Measurements from ENCODE around the gene SF3B1. TPM values are rescaled to one million over a fixed set of nuclear protein-coding genes. Genes with fewer than 3 reads are reported as not detected.

SF3B1 gene
- total RNA-seq, 2 donors from 2014 or later, result 259 to 506 TPM

GRCh38 chr2:197414039-197414438, 20.8 kb downstream of the SF3B1 start:
- Histone ChIP-seq H3K27me3 (replicated peaks; ENCODE audit: insufficient read depth) (no peaks in the 10 kb centered on the region), H3K9me3 (no peaks in the 10 kb centered on the region), H3K4me3 (no peak overlapping the region), H3K27ac (no peak overlapping the region), H3K36me3 (peaks cover 73% of the 10 kb centered on the region), H3K4me1 (ENCODE audit: control insufficient read depth in 1 of 2, low read depth in 2 of 2) (no peaks in the 10 kb centered on the region)
- no peak for ATAC-seq (ENCODE audit: insufficient number of reproducible peaks, low FRiP score, low read depth)
- DNase-seq (ENCODE audit: low spot score), result no peak
- TF ChIP-seq, protein P1, sequence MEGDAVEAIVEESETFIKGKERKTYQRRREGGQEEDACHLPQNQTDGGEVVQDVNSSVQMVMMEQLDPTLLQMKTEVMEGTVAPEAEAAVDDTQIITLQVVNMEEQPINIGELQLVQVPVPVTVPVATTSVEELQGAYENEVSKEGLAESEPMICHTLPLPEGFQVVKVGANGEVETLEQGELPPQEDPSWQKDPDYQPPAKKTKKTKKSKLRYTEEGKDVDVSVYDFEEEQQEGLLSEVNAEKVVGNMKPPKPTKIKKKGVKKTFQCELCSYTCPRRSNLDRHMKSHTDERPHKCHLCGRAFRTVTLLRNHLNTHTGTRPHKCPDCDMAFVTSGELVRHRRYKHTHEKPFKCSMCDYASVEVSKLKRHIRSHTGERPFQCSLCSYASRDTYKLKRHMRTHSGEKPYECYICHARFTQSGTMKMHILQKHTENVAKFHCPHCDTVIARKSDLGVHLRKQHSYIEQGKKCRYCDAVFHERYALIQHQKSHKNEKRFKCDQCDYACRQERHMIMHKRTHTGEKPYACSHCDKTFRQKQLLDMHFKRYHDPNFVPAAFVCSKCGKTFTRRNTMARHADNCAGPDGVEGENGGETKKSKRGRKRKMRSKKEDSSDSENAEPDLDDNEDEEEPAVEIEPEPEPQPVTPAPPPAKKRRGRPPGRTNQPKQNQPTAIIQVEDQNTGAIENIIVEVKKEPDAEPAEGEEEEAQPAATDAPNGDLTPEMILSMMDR (IDR thresholded peaks at IDR 0.05), result no peak

- Histone ChIP-seq H3K9me3 (no peaks in the 10 kb centered on the region), H3K4me3 (no peak overlapping the region), H3K36me3 (peaks cover 77% of the 10 kb centered on the region), H3K4me1 (ENCODE audit: control insufficient read depth in 1 of 2, low read depth in 2 of 2) (peaks cover 0 to 5% of the 10 kb centered on the region in 2 donors), H3K27me3 (replicated peaks; ENCODE audit: insufficient read depth) (no peaks in the 10 kb centered on the region), H3K27ac (no peak overlapping the region)
- TF ChIP-seq, protein P1 (IDR thresholded peaks at IDR 0.05), result no peak
- no peak for ATAC-seq (ENCODE audit: insufficient number of reproducible peaks, low FRiP score, low read depth)
- DNase-seq (ENCODE audit: low spot score), result no peak
Observed at GRCh38 chr2:197405582-197405981, 29.2 kb downstream of the SF3B1 start.

- peaks cover 75% of the 10 kb centered on the region for H3K36me3 ChIP-seq
- H3K4me3 ChIP-seq, result no peak overlapping the region
- peaks cover 6 to 17% of the 10 kb centered on the region in 2 donors for H3K4me1 ChIP-seq (ENCODE audit: control insufficient read depth in 1 of 2, low read depth in 2 of 2)
- no peaks in the 10 kb centered on the region for H3K27me3 ChIP-seq (replicated peaks; ENCODE audit: insufficient read depth)
- TF ChIP-seq, protein P1 (IDR thresholded peaks at IDR 0.05), result no peak
- no peaks in the 10 kb centered on the region for H3K9me3 ChIP-seq
- H3K27ac ChIP-seq, result peak overlapping the region; percentile 32 to 47
- no peak for DNase-seq (ENCODE audit: low spot score)
- no peak for ATAC-seq (ENCODE audit: insufficient number of reproducible peaks, low FRiP score, low read depth)
Observed at GRCh38 chr2:197399887-197400540, 34.8 kb downstream of the SF3B1 start.

GRCh38 chr2:197398913-197399312, 35.9 kb downstream of the SF3B1 start:
- H3K36me3 ChIP-seq, result peaks cover 66% of the 10 kb centered on the region

GRCh38 chr2:197391220-197391717, 43.6 kb downstream of the SF3B1 start:
- no peak for DNase-seq (ENCODE audit: low spot score)
- no peak for ATAC-seq (ENCODE audit: insufficient number of reproducible peaks, low FRiP score, low read depth)
- Histone ChIP-seq H3K27me3 (replicated peaks; ENCODE audit: insufficient read depth) (no peaks in the 10 kb centered on the region), H3K36me3 (peaks cover 30% of the 10 kb centered on the region), H3K4me1 (ENCODE audit: control insufficient read depth in 1 of 2, low read depth in 2 of 2) (no peaks in the 10 kb centered on the region), H3K27ac (no peak overlapping the region), H3K4me3 (no peak overlapping the region), H3K9me3 (no peaks in the 10 kb centered on the region)
- TF ChIP-seq, protein P1 (IDR thresholded peaks at IDR 0.05), result no peak

More at GRCh38 chr2:197398913-197399312, 35.9 kb downstream of the SF3B1 start:
- Histone ChIP-seq H3K4me1 (ENCODE audit: control insufficient read depth in 1 of 2, low read depth in 2 of 2) (peaks cover 6 to 17% of the 10 kb centered on the region in 2 donors), H3K4me3 (no peak overlapping the region), H3K27me3 (replicated peaks; ENCODE audit: insufficient read depth) (no peaks in the 10 kb centered on the region), H3K27ac (no peak overlapping the region), H3K9me3 (no peaks in the 10 kb centered on the region)
- TF ChIP-seq, protein P1 (IDR thresholded peaks at IDR 0.05), result no peak
- ATAC-seq (ENCODE audit: insufficient number of reproducible peaks, low FRiP score, low read depth) (no peak), DNase-seq (ENCODE audit: low spot score) (no peak)

All from thoracic aorta (tissue), 2 donors.